SHP77 treated with DMSO at 0.1 percent for 48 hours (cell line): Measurements from ENCODE around the gene PPP1R15B.

Experiments
- DNase-seq: peaks from one replicate; lab custom pipeline; 2025; lab: John Stamatoyannopoulos, UW

Gene PPP1R15B

DNA sequence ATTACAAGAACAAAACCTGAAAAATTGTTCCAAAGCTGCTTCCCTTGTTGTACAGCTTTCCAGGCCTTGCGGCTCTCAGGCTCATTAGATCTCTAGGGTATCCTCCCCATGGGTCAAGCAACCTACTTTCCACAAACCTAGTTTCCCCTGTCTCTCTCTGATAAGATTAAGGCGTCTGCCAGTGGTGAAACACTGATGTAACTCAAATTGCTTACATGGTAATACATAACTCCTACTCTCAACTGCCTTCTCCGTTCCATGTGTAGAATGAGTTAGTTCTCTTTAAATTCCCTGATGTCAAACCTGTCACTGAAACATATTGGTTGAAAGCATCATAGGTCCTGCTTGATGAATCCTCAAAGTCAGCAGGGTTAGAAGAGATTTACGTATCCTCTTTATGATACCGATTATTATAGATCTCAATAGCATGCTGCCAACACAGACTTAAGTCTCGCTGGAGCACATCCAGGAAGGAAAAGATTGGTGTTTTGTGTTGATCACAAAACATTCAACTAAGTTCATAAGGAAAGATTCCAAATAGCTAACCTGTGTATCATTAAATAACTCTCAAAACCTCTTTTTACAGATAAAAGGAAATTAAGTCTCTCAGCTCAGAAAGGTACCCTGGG is 10.6 kb downstream of the PPP1R15B start:
- DNase-seq, result no peak

DNA sequence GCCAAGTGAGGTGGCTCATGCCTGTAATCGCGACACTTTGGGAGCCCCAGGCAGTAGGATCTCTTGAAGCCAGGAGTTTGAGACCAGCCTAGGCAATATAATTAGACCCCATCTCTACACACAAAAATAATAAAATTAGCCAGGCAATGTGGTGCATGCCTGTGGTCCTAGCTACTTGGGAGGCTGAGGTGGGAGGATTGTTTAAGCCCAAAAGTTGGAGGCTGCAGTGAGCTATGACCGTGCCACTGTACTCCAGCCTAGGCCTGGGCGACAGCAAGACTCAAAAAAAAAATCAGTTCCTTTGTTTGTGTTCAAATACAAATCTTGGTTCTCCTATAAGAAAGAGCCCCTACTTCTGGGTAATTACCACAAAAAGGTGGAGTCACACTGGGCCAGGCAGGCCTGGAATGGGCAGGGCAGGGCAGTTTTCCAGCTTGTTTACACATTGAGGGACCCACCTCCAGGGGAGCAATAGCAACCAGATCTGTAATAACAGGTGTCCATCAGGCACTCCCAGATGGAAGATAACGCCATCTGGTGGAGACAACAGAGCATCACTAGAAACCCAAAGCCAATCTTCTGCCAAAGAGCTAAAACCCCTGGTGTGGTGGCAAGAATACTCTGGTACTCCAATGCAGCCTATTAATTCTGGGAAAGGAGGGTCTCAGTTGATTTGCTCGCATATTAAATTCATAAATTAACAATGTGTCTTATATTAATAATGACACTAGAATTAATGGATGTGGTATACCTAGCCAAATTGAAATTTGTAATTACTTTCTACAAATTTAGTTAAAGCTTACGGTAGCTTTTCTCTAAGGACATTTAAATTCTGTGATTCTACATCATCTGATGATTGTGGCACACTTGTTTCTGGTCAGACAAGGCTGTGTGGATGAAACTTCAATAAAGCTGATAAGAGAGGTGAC is 13.2 kb downstream of the PPP1R15B start:
- DNase-seq, result peak; percentile 73

DNA sequence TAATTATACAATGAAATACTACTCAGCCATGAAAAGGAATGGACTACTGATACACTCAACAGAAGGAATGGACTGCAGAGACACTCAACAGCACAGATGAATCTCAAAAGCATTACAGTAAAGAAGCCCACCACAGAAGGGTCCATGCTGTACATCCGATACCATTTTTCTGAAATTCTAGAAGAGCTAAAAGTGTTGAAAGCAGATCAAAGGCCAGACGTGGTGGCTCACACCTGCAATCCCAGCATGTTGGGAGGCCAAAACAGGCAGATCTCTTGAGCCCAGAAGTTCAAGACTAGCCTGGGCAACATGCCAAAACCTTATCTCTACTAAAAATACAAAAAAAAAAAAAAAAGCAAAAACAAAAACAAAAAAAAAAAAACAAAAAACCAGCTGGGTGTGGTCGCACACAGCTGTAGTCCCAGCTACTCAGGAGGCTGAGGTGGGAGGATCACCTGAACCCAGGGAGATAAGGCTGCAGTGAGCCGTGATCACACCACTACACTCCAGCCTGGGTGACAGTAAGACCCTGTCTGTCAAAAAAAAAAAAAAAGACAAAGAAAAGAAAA is 15.5 kb downstream of the PPP1R15B start:
- no peak for DNase-seq

DNA sequence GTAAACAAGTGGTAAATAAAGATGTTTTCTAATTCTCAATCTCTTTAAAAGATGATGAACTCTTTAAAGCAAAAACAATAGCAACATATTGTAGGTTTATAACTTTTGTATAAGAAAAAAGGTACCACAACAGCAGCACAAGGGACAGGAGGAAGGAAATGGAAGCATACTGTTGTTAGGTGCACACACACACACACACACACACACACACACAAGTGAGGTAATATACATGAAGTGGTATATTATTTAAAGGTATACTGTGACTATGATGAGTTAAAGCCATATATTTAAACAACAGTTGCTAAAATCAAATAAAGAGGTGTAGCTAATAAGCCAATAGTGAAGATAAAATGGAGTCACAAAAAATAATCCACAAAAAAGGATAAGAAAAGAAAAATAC is 20.0 kb downstream of the PPP1R15B start:
- DNase-seq, result no peak

DNA sequence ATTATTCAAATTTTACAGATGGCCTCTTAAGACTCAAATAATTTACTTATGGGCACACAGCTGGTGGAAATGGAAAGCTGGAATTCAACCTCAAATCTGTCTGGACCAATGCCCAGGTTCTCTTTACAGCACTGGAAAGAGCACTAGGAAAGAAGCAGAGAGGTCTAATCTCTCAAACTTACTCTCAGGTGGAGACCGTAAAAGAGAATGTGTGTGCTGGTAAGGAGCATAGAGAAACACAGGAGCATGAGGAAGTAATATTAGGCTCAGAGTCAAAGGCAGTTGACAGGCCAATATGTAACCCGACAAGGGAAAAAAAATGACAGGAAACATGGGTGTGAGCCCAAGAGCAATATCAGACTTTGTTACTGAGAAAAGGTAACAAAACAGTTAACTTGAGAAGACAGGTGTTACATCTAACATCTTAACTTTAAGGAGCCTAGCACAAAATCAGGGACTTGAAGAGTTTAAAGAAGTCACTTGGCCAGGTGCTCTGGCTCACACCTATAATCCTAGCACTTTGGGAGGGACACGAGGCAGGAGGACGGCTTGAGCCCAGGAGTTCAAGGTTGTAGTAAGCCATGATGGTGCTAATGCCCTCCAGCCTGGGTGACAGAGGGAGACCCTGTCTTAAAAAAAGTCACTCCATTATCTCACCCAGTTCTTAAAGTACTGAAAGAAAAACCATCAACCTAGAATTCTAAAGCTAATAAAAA is 20.7 kb downstream of the PPP1R15B start:
- DNase-seq, result no peak

DNA sequence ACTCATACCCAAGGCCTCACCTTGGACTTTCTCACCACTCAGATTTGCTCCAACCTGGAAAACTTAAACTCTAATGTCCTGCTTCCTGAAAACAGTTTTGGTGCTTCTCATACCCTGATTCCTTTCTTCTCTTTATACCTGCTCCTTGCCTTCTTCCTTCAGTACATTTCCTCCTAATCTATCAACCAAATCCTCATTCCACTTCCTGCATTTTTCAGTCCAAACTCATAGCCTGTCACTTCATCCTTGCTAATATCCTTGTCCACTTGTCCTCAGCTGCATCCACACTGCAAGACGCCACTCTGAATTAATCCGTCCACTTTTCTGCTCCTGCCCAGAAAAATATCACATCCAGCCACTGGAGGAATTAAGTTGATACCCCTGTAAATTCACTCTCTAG is 25.9 kb downstream of the PPP1R15B start:
- no peak for DNase-seq

DNA sequence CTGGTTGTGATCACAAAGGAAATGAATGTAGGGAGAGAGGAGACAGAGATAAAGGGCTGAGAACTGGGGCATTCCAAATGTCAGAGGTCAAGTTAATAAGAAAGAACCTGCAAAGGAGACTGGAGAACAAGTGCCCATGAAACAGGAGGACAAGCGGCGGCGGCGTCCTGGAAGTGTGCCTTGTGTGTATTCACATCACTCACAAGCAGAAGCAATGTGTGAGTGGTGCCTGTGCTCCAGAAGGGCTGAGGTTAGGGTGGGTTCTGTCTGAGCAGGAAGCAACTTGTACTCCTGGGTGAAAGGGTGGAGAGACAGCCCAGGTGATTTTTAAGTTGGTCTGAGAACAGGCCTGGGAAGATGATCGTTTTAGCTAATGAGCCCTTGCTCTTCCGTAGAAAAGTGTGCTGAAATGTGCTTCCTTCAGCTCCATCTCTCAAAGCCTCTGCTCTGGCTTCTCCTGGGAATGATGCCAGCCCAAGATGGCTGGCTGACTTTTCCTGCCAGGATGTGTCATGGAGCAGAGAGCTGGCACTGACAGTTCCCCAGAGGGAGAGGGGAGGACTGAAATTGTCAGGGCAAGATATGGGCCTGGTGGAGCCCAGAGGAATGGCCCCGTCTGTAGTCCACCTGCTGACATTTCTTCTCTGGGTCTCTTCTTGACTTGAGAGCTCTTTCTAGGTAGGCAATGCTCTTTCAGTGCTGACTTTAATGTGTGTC is 26.8 kb downstream of the PPP1R15B start:
- no peak for DNase-seq

DNA sequence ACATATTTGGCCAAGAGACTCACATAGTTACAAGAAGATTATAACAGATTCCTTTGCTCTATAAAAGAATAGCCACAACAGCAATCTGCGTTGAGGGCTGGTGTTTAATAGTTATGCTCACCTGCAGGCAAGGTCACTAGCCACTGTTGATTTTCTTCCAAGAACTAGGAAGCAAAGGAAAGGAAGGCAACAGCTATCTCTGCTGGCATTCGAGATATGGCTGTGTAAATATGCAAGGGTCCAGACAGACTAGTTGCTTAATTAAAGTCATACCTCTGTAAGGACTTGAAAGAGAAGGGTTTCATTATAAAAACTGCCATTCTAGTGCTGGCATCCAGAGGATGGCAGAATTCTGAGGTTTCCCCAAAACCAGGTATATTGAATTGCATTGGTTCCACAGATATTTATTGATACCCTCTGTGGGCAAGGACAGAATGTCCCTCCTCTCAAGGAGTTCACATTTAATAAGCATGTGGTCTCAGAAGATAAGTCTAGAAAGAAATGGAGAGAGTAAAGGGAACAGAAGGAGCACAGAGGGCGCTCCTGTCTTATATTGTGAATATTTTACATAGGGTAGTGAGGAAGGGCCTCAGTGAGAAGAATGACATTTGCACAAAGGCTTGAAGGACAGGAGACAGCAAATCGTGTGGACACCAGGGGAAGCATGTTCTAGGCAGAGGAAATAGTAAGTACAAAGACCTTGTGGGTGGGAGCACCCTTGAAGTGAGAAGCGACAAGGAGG is 28.3 kb downstream of the PPP1R15B start:
- DNase-seq, result no peak

DNA sequence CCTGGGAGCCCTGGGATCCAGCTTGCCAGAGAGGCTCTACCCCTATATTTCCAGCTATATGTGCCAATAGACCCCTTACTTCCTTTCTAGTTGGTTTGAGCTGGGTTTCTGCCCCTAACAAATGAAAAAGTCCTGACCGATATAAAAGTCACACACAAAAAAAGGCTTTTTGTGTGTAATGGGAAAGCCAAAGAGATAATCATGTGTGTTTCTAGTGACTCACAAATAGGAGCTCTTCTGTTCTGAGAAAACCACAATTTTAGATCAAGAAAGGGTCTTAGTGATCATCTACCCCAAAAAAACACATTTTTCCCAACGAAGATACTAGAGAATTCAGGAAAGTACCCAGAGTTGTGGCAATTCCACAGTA is 28.9 kb downstream of the PPP1R15B start:
- no peak for DNase-seq

DNA sequence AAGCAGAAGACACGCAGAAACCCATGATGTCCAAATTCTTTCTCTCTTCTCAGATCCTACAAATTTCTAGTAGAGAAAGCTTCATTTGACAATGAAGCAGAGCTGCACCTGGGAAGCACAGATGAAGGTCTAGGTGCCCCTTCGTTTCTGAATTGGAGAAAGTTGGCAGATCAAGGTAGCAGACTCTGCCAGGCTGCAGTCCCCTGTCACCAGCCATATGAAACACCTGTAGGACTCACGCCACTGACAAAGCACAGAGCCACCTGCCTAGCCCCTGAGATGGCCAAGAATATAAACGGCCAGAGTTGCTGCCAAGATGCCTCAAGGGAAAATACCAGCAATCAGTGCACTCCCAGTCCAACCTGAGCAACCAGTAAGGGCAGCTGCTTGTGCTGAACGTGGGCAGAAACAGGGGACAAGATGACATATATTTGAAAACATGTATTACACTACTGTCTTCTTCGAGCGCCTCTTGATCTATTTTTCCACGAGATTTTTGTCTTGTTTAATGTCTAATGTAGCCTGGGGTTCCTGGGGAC is 31.3 kb downstream of the PPP1R15B start:
- DNase-seq, result no peak

DNA sequence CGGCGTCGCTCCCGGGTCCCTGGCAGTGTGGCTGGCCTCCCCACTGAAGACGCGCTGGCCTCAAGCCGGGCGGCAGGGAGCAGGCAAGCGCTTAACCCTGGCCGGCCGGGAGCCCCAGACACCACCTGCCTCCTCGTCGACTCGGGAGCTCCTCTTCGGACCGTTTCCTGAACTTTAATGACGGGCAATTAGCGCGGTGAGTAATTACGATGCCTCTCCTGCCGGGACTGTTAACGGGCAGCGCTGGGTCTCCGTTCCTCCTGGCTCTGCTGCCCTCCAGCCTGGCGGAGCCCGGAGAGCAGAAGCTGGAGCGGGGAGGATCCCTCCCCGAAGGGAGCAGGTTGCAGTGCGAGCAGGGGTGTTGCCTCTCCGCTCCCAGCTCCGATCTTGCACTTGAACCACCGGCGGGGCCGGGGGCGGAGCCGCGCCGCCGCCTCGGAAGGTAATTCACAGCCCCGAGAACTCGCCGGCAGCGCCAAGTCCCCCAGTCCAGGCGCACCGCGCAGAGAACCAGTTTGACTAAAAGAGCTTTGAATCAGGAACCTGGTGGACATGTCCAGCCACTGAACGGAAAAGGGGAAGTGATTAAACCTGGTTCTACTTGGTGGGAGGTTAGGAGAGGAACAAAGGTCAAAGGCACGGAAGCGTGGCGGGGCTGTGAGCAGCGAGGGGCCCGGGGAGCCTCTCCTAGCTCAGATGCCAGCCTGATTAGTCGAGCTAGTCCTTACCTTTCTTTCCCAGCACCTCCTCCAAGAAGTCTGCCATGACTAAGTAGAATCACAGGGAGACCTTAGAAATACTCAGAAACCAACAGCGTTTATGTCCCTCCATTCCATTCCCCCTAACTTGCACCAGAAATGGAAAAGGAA is 33.6 kb downstream of the PPP1R15B start:
- DNase-seq, result no peak

DNA sequence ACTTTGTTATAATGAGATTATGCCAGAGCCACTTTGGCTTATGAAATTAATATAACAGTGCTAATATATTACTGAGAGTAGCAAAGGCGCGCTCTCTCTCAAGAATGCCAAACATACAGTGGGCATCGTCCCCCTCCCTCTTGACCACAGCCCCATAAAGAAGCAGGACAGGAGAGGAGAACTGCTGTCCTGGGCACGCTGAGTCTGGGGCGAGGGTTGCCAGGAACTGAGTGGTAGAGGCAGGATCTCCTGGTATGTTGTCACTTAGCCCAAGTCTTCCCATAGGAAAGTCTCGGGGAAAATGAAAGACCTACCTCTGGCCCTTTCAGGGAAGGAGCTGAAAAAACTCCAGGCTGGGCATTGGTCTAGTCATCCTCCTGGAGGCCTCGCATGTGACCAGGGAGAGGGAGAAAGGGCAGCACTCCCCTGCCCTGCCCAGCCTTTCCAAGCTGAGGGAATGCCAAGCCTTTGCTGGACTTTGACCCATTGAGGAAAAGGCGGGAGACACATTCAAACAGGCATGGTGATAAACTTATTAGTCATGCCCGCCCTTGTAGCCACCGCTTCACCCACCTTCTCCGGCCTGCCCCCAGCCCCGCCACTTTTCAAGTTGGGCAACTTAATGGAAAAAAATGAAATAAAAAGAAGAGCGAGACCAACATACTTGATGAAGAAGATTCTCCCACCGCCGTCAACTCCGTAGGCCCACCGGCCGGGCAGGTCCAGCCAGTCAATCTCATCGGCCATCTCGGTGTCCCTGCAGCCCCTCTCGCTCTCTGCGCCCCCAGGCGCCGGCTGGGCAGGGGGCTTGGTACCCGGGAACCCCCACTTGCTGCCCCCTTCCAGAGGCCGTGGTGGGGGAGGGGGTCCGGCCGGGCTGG is 34.5 kb downstream of the PPP1R15B start:
- DNase-seq, result no peak

DNA sequence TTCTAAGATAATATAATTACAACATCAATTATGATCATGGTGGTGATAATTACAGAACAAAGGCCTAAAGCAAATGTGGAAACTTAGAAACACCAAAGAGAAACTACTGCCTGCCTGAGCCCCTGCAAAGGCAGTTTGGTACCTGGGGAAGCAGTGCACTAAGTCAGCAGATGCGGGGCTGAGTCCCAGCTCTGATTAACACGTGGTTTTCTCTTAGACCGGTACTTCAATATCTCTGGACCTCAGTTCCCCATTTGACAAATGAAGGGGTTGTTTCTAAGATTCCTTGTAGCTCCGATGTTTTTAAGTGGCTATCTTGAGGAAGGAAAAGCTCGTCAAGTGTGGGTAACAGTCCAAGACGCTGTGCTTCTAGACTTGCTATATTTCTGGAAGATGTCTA is 35.2 kb downstream of the PPP1R15B start:
- no peak for DNase-seq

DNA sequence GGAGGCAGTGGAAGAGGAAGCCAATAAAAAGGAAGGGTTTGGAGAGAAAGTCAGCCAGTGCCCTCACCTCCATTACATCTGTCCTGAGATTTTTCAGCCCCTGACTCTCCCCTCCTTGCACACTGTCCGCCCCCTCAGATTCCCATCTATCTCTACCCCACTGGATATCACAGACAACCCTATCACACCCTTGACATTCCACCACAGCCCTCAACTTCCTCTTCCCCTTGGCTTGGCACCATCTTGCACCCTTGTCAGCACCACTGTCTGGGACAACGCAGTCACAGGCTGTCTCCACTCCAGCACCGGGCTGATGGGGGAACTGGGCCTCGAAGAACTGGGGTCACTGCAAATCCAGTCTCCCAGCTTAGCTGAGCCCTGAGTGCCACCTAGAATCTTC is 37.7 kb downstream of the PPP1R15B start:
- DNase-seq, result no peak

DNA sequence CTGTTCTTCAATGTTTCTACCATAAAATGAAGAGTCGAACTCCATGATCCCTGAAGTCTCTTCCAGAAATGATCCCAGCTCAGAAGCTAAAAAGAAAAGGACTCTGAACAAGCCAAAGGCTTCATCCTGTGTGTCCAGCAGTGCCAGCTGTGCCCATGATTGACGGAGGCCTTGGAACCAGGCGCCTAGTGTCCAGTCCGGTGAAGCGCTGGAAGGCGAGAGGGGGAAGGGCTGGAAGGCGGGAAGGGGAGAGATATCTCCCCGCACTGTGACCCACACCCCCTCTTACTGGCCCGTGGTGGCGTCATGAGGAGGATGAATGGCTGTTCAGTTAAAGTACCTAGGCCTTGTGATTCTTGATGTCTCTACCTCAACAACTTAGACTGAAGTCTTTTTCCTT is 41.4 kb downstream of the PPP1R15B start:
- DNase-seq, result no peak

DNA sequence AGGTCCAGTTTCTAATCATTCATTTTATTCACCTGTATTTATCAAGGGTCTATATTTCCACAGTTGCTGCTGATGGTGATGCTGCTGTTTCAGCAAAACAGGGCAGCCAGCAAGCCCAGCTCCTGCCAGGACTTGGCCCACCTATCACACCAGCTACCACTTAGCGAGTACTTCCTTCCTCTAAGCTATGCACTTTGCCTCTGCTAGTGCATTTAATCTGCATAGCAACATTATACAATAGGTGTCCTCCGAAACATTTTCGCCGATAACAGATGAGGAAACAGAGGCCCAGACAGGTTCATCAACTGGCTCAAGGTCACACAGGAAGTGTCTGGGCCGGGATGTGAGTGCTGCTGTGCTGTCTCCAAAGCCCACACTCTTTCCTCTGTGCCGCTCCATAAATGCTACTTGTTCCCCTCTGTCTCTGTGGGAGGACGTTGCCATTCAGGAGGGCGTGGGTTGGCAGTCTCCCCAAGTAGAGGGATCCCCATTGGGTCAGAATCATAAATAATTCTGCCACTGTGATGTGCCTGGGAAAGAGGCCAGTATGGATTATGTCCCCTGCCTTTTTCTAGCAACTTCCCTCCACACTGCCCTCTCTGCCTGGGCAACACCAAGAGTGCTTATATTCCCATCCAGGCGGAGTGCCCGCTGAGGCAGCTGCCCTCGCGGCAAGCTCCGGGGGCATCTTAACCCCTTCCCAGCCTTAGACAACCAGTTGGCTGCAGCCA is 42.5 kb downstream of the PPP1R15B start:
- no peak for DNase-seq

DNA sequence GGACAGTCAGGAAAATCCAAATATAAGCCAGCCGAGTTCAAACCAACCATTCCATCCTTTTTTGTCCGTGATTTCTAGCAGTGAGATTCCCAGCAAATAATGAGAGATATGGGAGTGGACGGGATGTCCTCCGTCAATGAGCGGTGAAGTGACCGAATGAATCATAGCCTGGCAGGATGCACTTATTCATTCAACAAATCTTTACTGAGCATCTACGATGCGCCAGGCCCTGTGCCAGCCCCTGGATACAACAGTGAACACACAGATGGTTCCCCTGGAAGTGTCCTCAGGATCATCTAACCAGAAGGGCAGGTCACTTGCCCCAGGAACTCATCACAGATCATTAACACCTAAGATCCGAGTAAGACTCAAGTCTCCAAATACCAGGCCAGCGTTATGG is 43.7 kb downstream of the PPP1R15B start:
- DNase-seq, result no peak

DNA sequence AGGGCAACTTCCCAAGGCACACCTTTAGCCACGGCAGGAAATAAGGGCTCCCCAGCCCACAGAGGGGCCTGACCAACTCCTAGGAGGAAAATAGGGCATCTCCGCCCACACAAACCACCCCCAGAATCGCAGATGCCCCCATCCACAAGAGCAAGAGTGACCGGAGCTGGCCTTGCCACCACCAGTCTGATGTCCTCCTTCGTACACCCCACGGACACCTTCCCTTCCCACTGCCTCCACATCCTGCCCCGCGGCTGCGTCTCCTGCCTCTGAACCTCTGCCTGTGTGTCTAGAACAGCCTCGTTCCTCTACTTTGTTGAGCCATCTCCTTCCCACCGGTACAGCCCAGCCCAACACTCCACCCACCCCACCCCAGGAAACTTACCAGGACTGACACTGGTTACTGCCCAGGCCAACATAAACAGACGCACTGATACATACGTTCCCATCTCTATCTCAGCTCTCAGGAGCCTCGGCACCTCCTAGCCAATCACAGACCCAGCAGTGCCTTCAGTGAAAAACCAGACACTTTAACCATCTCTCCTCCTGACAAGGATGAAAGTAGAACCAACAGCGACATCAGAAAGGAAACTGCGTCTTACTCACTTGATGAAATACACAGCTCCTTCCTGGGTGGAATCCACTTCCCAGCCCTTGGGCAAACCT is 44.3 kb downstream of the PPP1R15B start:
- DNase-seq, result no peak
